Neural cell (in vitro differentiated cells): ENCODE data around the gene KLHL17.

Experiments used
- EP300 ChIP-seq: fragments of 450-650 bp; conservative IDR thresholded peaks from 2 replicates; pipeline ENCODE4 v1.6.1; 2014; ENCODE audit warnings: antibody characterized with exemption, mild to moderate bottlenecking, moderate library complexity; ENCODE audit not compliant: poor library complexity, severe bottlenecking
- EZH2 ChIP-seq: fragments of 200-600, 300-800 bp; shearing (Covaris generic), sonication (generic); IDR thresholded peaks from 2 replicates; pipeline ENCODE4 v1.6.1; 2014; ENCODE audit warnings: antibody characterized with exemption, low read length, borderline replicate concordance, mild to moderate bottlenecking; ENCODE audit not compliant: insufficient read depth, poor library complexity, severe bottlenecking
- MXI1 ChIP-seq: fragments of 450-650 bp; conservative IDR thresholded peaks from 2 replicates; pipeline ENCODE4 v1.6.1; 2014; ENCODE audit warnings: antibody characterized with exemption, mild to moderate bottlenecking; ENCODE audit not compliant: poor library complexity, severe bottlenecking
- POLR2AphosphoS5 ChIP-seq: IDR thresholded peaks from 2 replicates; pipeline ENCODE4 v1.6.1; 2012
- RAD21 ChIP-seq: fragments of 450-650 bp; conservative IDR thresholded peaks from 2 replicates; pipeline ENCODE4 v1.6.1; 2014; ENCODE audit warnings: antibody characterized with exemption, mild to moderate bottlenecking, moderate library complexity
- REST ChIP-seq: IDR thresholded peaks from 2 replicates; pipeline ENCODE4 v1.6.1; 2012; ENCODE audit warnings: borderline replicate concordance
- TF ChIP-seq, protein P1 (sequence below): fragments of 450-650 bp; IDR thresholded peaks from 2 replicates; pipeline ENCODE4 v1.5.1; 2014; ENCODE audit warnings: antibody characterized with exemption, mild to moderate bottlenecking, moderate library complexity; ENCODE audit not compliant: poor library complexity, severe bottlenecking

GRCh38 chr1:967466-968343 lies 7.3 kb downstream of the KLHL17 start:
- no peak for TF ChIP-seq EP300
- no peak for TF ChIP-seq REST
- TF ChIP-seq, protein P1, sequence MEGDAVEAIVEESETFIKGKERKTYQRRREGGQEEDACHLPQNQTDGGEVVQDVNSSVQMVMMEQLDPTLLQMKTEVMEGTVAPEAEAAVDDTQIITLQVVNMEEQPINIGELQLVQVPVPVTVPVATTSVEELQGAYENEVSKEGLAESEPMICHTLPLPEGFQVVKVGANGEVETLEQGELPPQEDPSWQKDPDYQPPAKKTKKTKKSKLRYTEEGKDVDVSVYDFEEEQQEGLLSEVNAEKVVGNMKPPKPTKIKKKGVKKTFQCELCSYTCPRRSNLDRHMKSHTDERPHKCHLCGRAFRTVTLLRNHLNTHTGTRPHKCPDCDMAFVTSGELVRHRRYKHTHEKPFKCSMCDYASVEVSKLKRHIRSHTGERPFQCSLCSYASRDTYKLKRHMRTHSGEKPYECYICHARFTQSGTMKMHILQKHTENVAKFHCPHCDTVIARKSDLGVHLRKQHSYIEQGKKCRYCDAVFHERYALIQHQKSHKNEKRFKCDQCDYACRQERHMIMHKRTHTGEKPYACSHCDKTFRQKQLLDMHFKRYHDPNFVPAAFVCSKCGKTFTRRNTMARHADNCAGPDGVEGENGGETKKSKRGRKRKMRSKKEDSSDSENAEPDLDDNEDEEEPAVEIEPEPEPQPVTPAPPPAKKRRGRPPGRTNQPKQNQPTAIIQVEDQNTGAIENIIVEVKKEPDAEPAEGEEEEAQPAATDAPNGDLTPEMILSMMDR: no peak
- TF ChIP-seq RAD21: no peak
- no peak for TF ChIP-seq EZH2
- TF ChIP-seq MXI1: no peak
- no peak for TF ChIP-seq POLR2AphosphoS5
